A549 (cell line): Measurements from ENCODE around the gene TXNIP.

Experiments used
- CBX8 ChIP-seq: fragments of 200-600 bp; sonication (generic); IDR thresholded peaks from 2 replicates; pipeline ENCODE4 v1.6.1; 2016
- ESRRA ChIP-seq: fragments of 150-350 bp; IDR thresholded peaks from 2 replicates; pipeline ENCODE4 v1.6.1; 2014; ENCODE audit warnings: mild to moderate bottlenecking, low read length, borderline replicate concordance
- JUNB ChIP-seq: fragments of >200 bp; sonication (Bioruptor Twin); formaldehyde crosslinking; IDR thresholded peaks from 2 replicates; pipeline ENCODE4 v1.6.1; 2016
- KDM1A ChIP-seq: fragments of 200-600 bp; sonication (generic); IDR thresholded peaks from 2 replicates; pipeline ENCODE4 v1.6.1; 2016; ENCODE audit warnings: low read depth, mild to moderate bottlenecking
- MAFK ChIP-seq: fragments of 450-650 bp; IDR thresholded peaks from 2 replicates; pipeline ENCODE4 v1.6.1; 2014; ENCODE audit not compliant: partially characterized antibody
- MAZ ChIP-seq: fragments of 150-350 bp; IDR thresholded peaks from 2 replicates; pipeline ENCODE4 v1.6.1; 2014; ENCODE audit warnings: antibody characterized with exemption, low read depth, low read length, borderline replicate concordance
- POLR2A ChIP-seq: IDR thresholded peaks from 2 replicates; pipeline ENCODE4 v1.6.1; 2012; ENCODE audit warnings: mild to moderate bottlenecking, low read length
- RCOR1 ChIP-seq: fragments of 150-350 bp; IDR thresholded peaks from 2 replicates; pipeline ENCODE4 v1.6.1; 2014; ENCODE audit warnings: antibody characterized with exemption, low read length, low read depth
- RNF2 ChIP-seq: fragments of 200-600 bp; sonication (generic); IDR thresholded peaks from 2 replicates; pipeline ENCODE4 v1.6.1; 2016; ENCODE audit warnings: low read depth, mild to moderate bottlenecking, antibody characterized with exemption, moderate library complexity, borderline replicate concordance
- ZNF302 ChIP-seq: fragments of 250-450 bp; sonication (Bioruptor Pico); IDR thresholded peaks from 2 replicates; pipeline ENCODE4 v1.9.0; 2021; ENCODE audit warnings: inconsistent platforms, mild to moderate bottlenecking, moderate library complexity
- TF ChIP-seq, protein P1 (sequence below): fragments of >200 bp; sonication (Bioruptor Twin); formaldehyde crosslinking; IDR thresholded peaks from 3 replicates; pipeline ENCODE4 v1.5.1; 2016
- TF ChIP-seq, protein P2 (sequence below): fragments of 150-350 bp; IDR thresholded peaks from 2 replicates; pipeline ENCODE4 v1.6.1; 2014; ENCODE audit warnings: low read depth, mild to moderate bottlenecking, low read length
- TF ChIP-seq, protein P3 (sequence below): fragments of 200-600 bp; sonication (generic); IDR thresholded peaks from 2 replicates; pipeline ENCODE4 v1.6.1; 2016; ENCODE audit warnings: antibody characterized with exemption, mild to moderate bottlenecking, moderate library complexity

DNA sequence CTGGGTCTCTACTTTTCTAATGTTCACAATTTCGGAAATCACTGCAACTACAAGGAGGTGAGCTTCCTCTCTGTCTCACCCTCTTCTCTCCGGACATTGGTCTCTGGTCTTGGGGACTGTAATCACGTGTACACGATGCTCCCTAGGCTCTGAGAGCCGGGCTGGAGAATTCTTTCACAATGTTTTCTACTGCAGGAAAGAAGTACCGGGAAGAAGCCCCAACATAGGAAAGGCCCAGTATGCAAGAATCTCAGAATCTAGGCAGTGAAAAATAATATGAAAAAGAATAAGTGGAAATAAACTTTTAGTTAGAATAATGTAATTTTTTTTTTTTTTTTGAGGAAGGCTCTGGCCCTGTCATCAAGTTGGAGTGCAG lies 38.7 kb upstream of the TXNIP start:
- TF ChIP-seq RNF2 (no peak), JUNB (no peak), MAZ (0 out of 2 replicates have a peak, but pooled peaks have one; percentile 4), RCOR1 (no peak), MAFK (no peak), ESRRA (no peak), CBX8 (no peak), ZNF302 (CRISPR knock-in tag) (no peak), KDM1A (no peak), POLR2A (no peak)
- TF ChIP-seq, protein P1, sequence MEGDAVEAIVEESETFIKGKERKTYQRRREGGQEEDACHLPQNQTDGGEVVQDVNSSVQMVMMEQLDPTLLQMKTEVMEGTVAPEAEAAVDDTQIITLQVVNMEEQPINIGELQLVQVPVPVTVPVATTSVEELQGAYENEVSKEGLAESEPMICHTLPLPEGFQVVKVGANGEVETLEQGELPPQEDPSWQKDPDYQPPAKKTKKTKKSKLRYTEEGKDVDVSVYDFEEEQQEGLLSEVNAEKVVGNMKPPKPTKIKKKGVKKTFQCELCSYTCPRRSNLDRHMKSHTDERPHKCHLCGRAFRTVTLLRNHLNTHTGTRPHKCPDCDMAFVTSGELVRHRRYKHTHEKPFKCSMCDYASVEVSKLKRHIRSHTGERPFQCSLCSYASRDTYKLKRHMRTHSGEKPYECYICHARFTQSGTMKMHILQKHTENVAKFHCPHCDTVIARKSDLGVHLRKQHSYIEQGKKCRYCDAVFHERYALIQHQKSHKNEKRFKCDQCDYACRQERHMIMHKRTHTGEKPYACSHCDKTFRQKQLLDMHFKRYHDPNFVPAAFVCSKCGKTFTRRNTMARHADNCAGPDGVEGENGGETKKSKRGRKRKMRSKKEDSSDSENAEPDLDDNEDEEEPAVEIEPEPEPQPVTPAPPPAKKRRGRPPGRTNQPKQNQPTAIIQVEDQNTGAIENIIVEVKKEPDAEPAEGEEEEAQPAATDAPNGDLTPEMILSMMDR = no peak
- TF ChIP-seq, protein P2, sequence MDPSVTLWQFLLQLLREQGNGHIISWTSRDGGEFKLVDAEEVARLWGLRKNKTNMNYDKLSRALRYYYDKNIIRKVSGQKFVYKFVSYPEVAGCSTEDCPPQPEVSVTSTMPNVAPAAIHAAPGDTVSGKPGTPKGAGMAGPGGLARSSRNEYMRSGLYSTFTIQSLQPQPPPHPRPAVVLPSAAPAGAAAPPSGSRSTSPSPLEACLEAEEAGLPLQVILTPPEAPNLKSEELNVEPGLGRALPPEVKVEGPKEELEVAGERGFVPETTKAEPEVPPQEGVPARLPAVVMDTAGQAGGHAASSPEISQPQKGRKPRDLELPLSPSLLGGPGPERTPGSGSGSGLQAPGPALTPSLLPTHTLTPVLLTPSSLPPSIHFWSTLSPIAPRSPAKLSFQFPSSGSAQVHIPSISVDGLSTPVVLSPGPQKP = no peak
- TF ChIP-seq, protein P3, sequence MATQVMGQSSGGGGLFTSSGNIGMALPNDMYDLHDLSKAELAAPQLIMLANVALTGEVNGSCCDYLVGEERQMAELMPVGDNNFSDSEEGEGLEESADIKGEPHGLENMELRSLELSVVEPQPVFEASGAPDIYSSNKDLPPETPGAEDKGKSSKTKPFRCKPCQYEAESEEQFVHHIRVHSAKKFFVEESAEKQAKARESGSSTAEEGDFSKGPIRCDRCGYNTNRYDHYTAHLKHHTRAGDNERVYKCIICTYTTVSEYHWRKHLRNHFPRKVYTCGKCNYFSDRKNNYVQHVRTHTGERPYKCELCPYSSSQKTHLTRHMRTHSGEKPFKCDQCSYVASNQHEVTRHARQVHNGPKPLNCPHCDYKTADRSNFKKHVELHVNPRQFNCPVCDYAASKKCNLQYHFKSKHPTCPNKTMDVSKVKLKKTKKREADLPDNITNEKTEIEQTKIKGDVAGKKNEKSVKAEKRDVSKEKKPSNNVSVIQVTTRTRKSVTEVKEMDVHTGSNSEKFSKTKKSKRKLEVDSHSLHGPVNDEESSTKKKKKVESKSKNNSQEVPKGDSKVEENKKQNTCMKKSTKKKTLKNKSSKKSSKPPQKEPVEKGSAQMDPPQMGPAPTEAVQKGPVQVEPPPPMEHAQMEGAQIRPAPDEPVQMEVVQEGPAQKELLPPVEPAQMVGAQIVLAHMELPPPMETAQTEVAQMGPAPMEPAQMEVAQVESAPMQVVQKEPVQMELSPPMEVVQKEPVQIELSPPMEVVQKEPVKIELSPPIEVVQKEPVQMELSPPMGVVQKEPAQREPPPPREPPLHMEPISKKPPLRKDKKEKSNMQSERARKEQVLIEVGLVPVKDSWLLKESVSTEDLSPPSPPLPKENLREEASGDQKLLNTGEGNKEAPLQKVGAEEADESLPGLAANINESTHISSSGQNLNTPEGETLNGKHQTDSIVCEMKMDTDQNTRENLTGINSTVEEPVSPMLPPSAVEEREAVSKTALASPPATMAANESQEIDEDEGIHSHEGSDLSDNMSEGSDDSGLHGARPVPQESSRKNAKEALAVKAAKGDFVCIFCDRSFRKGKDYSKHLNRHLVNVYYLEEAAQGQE = no peak
